IMR-90 (cell line): ENCODE measurements around the gene SMCHD1. TPM values are rescaled to one million over a fixed set of nuclear protein-coding genes. Genes with fewer than 3 reads are reported as not detected.
A peak's percentile ranks its signal among the peaks of the same experiment; 100 is the strongest.
"Not testable (repeated sequence)": the region's sequence is repeated elsewhere in the genome, so short reads cannot be mapped to it uniquely, and the experiment has no call there.

Experiments used
- ATAC-seq: fragments of 200-7000 bp; cut with Tn5 transposase; 2 replicates; pipeline ENCODE4 v1.9.1; 2020; ENCODE audit warnings: low read depth, mild to moderate bottlenecking, moderate library complexity
- BruUV-seq: library from RNA; stranded (reverse); fragments of 400-500 nt; replicated peaks from 2 replicates; lab custom pipeline; 2021; lab: Mats Ljungman, UMichigan
- CTCF ChIA-PET: fragments of 300-600 bp; formaldehyde crosslinking; extraction: SDS; loops from one replicate; lab custom pipeline; 2021; ENCODE audit warnings: antibody characterized with exemption; lab: Yijun Ruan, JAX
- POLR2A ChIA-PET: fragments of 300-600 bp; sonication (Branson Sonifier 250); formaldehyde crosslinking; loops from one replicate; lab custom pipeline; 2022; ENCODE audit warnings: antibody characterized with exemption; ENCODE audit not compliant: unreplicated experiment; lab: Charles Lee
- DNase-seq: peaks from one replicate; pipeline ENCODE4 v3.0.0; 2013
- H2AFZ ChIP-seq: replicated peaks from 2 replicates; pipeline ENCODE3; 2013; ENCODE audit warnings: low read length, mild to moderate bottlenecking; ENCODE audit not compliant: poor library complexity
- H2AK5ac ChIP-seq: 2 replicates; pipeline ENCODE4 v1.6.1; 2013; ENCODE audit warnings: low read depth, low read length, inconsistent platforms
- H2AK9ac ChIP-seq: replicated peaks from 2 replicates; pipeline ENCODE3; 2013; ENCODE audit warnings: mild to moderate bottlenecking, low read depth, low read length, moderate library complexity; ENCODE audit not compliant: poor library complexity
- H2BK120ac ChIP-seq: 2 replicates; pipeline ENCODE4 v1.6.1; 2013; ENCODE audit warnings: low read depth, low read length, inconsistent platforms
- H2BK15ac ChIP-seq: 3 replicates; pipeline ENCODE4 v1.6.1; 2013; ENCODE audit warnings: low read depth, low read length, inconsistent platforms
- H2BK20ac ChIP-seq: 2 replicates; pipeline ENCODE4 v1.6.1; 2013; ENCODE audit warnings: low read depth, mild to moderate bottlenecking, inconsistent platforms, low read length, moderate library complexity
- H2BK5ac ChIP-seq: 2 replicates; pipeline ENCODE4 v1.6.1; 2013; ENCODE audit warnings: mild to moderate bottlenecking, low read depth, low read length, inconsistent platforms; ENCODE audit not compliant: poor library complexity, severe bottlenecking
- H3K14ac ChIP-seq: replicated peaks from 2 replicates; pipeline ENCODE4 v1.6.1; 2013; ENCODE audit warnings: low read depth, low read length, inconsistent platforms
- H3K18ac ChIP-seq: 2 replicates; pipeline ENCODE4 v1.6.1; 2013; ENCODE audit warnings: low read depth, low read length, control low read depth
- H3K23ac ChIP-seq: 2 replicates; pipeline ENCODE4 v1.6.1; 2013; ENCODE audit warnings: low read depth, low read length, inconsistent platforms
- H3K27ac ChIP-seq: 2 replicates; pipeline ENCODE4 v1.5.1; 2013; ENCODE audit warnings: mild to moderate bottlenecking, control low read depth, low read length; ENCODE audit not compliant: insufficient read depth
- H3K27me3 ChIP-seq: 2 replicates; pipeline ENCODE4 v1.6.1; 2013; ENCODE audit warnings: low read length; ENCODE audit not compliant: control insufficient read depth, insufficient read depth
- H3K36me3 ChIP-seq: 2 replicates; pipeline ENCODE4 v1.6.1; 2013; ENCODE audit warnings: low read length, mixed read lengths; ENCODE audit not compliant: control insufficient read depth, insufficient read depth
- H3K4ac ChIP-seq: 2 replicates; pipeline ENCODE4 v1.6.1; 2013; ENCODE audit warnings: low read depth, low read length, inconsistent platforms
- H3K4me1 ChIP-seq: 2 replicates; pipeline ENCODE4 v1.6.1; 2013; ENCODE audit warnings: low read length, mixed read lengths; ENCODE audit not compliant: control insufficient read depth, insufficient read depth
- H3K4me2 ChIP-seq: 2 replicates; pipeline ENCODE4 v1.6.1; 2013; ENCODE audit warnings: low read depth, mild to moderate bottlenecking, control low read depth, low read length, moderate library complexity
- H3K4me3 ChIP-seq: 2 replicates; pipeline ENCODE4 v1.5.1; 2013; ENCODE audit warnings: low read depth, mild to moderate bottlenecking, control low read depth, low read length, moderate library complexity; ENCODE audit not compliant: insufficient read depth
- H3K56ac ChIP-seq: 2 replicates; pipeline ENCODE4 v1.6.1; 2013; ENCODE audit warnings: low read length, inconsistent platforms; ENCODE audit not compliant: insufficient read depth; ENCODE audit errors: extremely low read depth
- H3K79me1 ChIP-seq, 2 experiments: 2 replicates each; pipeline ENCODE4 v1.6.1; 2013; ENCODE audit warnings: low read length in 2 of 2, inconsistent platforms in 1 of 2, low read depth in 1 of 2
- H3K9ac ChIP-seq: 2 replicates; pipeline ENCODE4 v1.6.1; 2013; ENCODE audit warnings: low read depth, low read length, control low read depth
- H3K9me1 ChIP-seq: 2 replicates; pipeline ENCODE4 v1.6.1; 2013; ENCODE audit warnings: low read length, inconsistent platforms; ENCODE audit not compliant: insufficient read depth
- H3K9me3 ChIP-seq: 2 replicates; pipeline ENCODE4 v1.6.1; 2013; ENCODE audit warnings: low read length; ENCODE audit not compliant: control insufficient read depth, insufficient read depth
- H4K20me1 ChIP-seq: 2 replicates; pipeline ENCODE4 v1.6.1; 2013; ENCODE audit warnings: low read length, inconsistent platforms; ENCODE audit not compliant: insufficient read depth
- H4K5ac ChIP-seq: 2 replicates; pipeline ENCODE4 v1.6.1; 2013; ENCODE audit warnings: mild to moderate bottlenecking, low read depth, low read length, control low read depth
- H4K8ac ChIP-seq, 2 experiments: 2 replicates each; pipeline ENCODE4 v1.6.1; 2013; ENCODE audit warnings: low read depth in 2 of 2, low read length in 2 of 2, control low read depth in 1 of 2, inconsistent platforms in 1 of 2
- H4K91ac ChIP-seq: 2 replicates; pipeline ENCODE4 v1.6.1; 2013; ENCODE audit warnings: low read depth, low read length, inconsistent platforms; ENCODE audit not compliant: insufficient read depth
- BHLHE40 ChIP-seq: fragments of 150-350 bp; IDR thresholded peaks from 2 replicates; pipeline ENCODE4 v1.6.1; 2016; ENCODE audit warnings: mild to moderate bottlenecking, low read depth, low read length
- CHD1 ChIP-seq: IDR thresholded peaks from 2 replicates; pipeline ENCODE4 v1.6.1; 2012; ENCODE audit warnings: low read depth, low read length, improper control_type of control experiment
- FOS ChIP-seq: fragments of 150-350 bp; IDR thresholded peaks from 2 replicates; pipeline ENCODE4 v1.6.1; 2016; ENCODE audit warnings: low read depth, low read length
- MAZ ChIP-seq: IDR thresholded peaks from 2 replicates; pipeline ENCODE4 v1.6.1; 2012; ENCODE audit warnings: low read depth, mild to moderate bottlenecking, low read length, improper control_type of control experiment, moderate library complexity, borderline replicate concordance
- WGBS, 2 experiments: methylation state at CpG; one replicate each; pipeline versions ENCODE4 v1.1.5 to v1.1.7; 2013; ENCODE audit warnings: missing lambda C conversion rate in 2 of 2; ENCODE audit not compliant: insufficient read length in 1 of 2; ENCODE audit errors: extremely low coverage in 2 of 2; 5-methylcytosine and 5-hydroxymethylcytosine counted together
- dilution Hi-C: fragments of 300-500 bp; cut with HindIII; formaldehyde crosslinking; loops from one replicate; pipeline ENCODE4 v1.14.3; 2018; ENCODE audit warnings: low sequenced_read_pairs; ENCODE audit not compliant: unreplicated experiment
- in situ Hi-C: fragments of 300-500 bp; cut with MboI; formaldehyde crosslinking; loops from 3 replicates; pipeline ENCODE4 v1.14.3; 2019; ENCODE audit warnings: low sequenced_read_pairs, inconsistent platforms, mixed read lengths
- intact Hi-C: fragments of 100-400 bp; cut with micrococcal nuclease; formaldehyde crosslinking; loops from 2 replicates; pipeline ENCODE4 v1.10.0; 2022
- polyA plus RNA-seq, 3 experiments: library from polyadenylated mRNA; depleted of rRNA; stranded (reverse); fragments of >200 nt; gene quantifications; 2 replicates each; pipeline ENCODE4 v1.2.3, GENCODE V29; 2012; ENCODE audit warnings: low replicate concordance in 1 of 3
- total RNA-seq: library from RNA; depleted of rRNA; stranded (reverse); fragments of >200 nt; gene quantifications from 2 replicates; pipeline ENCODE4 v1.2.3, GENCODE V29; 2012

SMCHD1 gene
- total and polyA plus RNA-seq, 2 of the 4 experiments (the other 2 are of a cell fraction): 14.8 to 47.3 TPM

GRCh38 chr18:2657788-2658458, 2.4 kb downstream of the SMCHD1 start:
- H4K91ac ChIP-seq: no peak overlapping the region
- TF ChIP-seq MAZ (no peak), BHLHE40 (peak; percentile 62), FOS (peak; percentile 94), CHD1 (peak; percentile 70; the same call in 1 of the 2 replicates)
- H3K79me1 ChIP-seq: peaks cover 0 to 11% of the 10 kb centered on the region in 2 experiments; a peak in 3 of 4 replicates
- dilution Hi-C loops: no loop called here
- intact Hi-C loops: loop anchor here (5.0 kb wide), 1 partner anchor 109 kb away; no protein-coding TSS in a partner anchor
- peak overlapping the region; percentile 37 for H2AK9ac ChIP-seq
- H4K8ac ChIP-seq: peak overlapping the region; percentile 2 to 22; a peak in 2 of 4 replicates
- CTCF ChIA-PET: interaction anchor here (0.6 kb wide), 2 partner anchors 17 to 428 kb away, joined by 3 read pairs; no protein-coding TSS in a partner anchor
- no peak overlapping the region; the same call in 1 of the 2 replicates for H2AK5ac ChIP-seq
- H2AFZ ChIP-seq: no peak overlapping the region
- H2BK15ac ChIP-seq: no peak overlapping the region
- H2BK20ac ChIP-seq: 0 out of 2 replicates have a peak overlapping the region, but pooled peaks have one; percentile 20
- peak overlapping the region; percentile 46; the same call in 1 of the 2 replicates for H3K9ac ChIP-seq
- peak overlapping the region; percentile 61; the same call in 1 of the 2 replicates for H3K4ac ChIP-seq
- no peaks in the 10 kb centered on the region for H3K27me3 ChIP-seq
- H3K56ac ChIP-seq: peak overlapping the region; percentile 28; the same call in 1 of the 2 replicates
- BruUV-seq: TSS peak; percentile 35
- peak overlapping the region; percentile 57; the same call in 1 of the 2 replicates for H4K5ac ChIP-seq
- peak; percentile 36 for ATAC-seq
- peaks cover 6% of the 10 kb centered on the region for H3K4me1 ChIP-seq
- peaks cover 51% of the 10 kb centered on the region for H4K20me1 ChIP-seq
- no peaks in the 10 kb centered on the region for H3K36me3 ChIP-seq
- peak overlapping the region; percentile 96 for H2BK5ac ChIP-seq
- H3K18ac ChIP-seq: peak overlapping the region; percentile 61; the same call in 1 of the 2 replicates
- H3K4me3 ChIP-seq: peak overlapping the region; percentile 41
- POLR2A ChIA-PET: no interaction called here
- peak overlapping the region; percentile 98 for H3K27ac ChIP-seq
- DNase-seq: peak; percentile 94
- H3K9me3 ChIP-seq: no peaks in the 10 kb centered on the region
- WGBS, 2 experiments: 83% methylated on average over 4 of the region's 12 CpGs; no CpG with 5 or more reads in 1 of the 2 experiments
- peak overlapping the region; percentile 73 for H2BK120ac ChIP-seq
- peak overlapping the region; percentile 26; the same call in 1 of the 2 replicates for H3K14ac ChIP-seq
- H3K23ac ChIP-seq: peak overlapping the region; percentile 6; the same call in 1 of the 2 replicates
- H3K4me2 ChIP-seq: peak overlapping the region; percentile 89
- H3K9me1 ChIP-seq: peaks cover 4% of the 10 kb centered on the region
- in situ Hi-C loops: no loop called here

GRCh38 chr18:2660849-2661248, 5.3 kb downstream of the SMCHD1 start:
- DNase-seq, H2BK15ac ChIP-seq, H3K27me3 ChIP-seq, BruUV-seq, H2AFZ ChIP-seq, H2BK120ac ChIP-seq, H2AK5ac ChIP-seq, H3K4me2 ChIP-seq, ATAC-seq, H4K91ac ChIP-seq, H3K4me3 ChIP-seq, H2AK9ac ChIP-seq, H3K14ac ChIP-seq, H4K5ac ChIP-seq, H2BK20ac ChIP-seq, H3K4me1 ChIP-seq, POLR2A ChIA-PET, H3K9me3 ChIP-seq, H3K27ac ChIP-seq, dilution Hi-C loops, H3K23ac ChIP-seq, H3K18ac ChIP-seq, H3K4ac ChIP-seq, H3K36me3 ChIP-seq, intact Hi-C loops, CTCF ChIA-PET, H3K9ac ChIP-seq, H3K56ac ChIP-seq, in situ Hi-C loops, H4K8ac ChIP-seq, H2BK5ac ChIP-seq, H3K9me1 ChIP-seq: not testable (repeated sequence)
- H3K79me1 ChIP-seq: peaks cover 0 to 19% of the 10 kb centered on the region in 2 experiments; a peak in 3 of 4 replicates
- H4K20me1 ChIP-seq: peaks cover 70% of the 10 kb centered on the region
- WGBS, 2 experiments: 100% methylated on average over 1 of the region's 3 CpGs; no CpG with 5 or more reads in 1 of the 2 experiments
